Osteocyte (in vitro differentiated cells): ENCODE data around the gene TECPR1. TPM values are rescaled to one million over a fixed set of nuclear protein-coding genes. Genes with fewer than 3 reads are reported as not detected.
A peak's percentile ranks its signal among the peaks of the same experiment; 100 is the strongest.

Experiments used
- DNase-seq: peaks from one replicate; pipeline ENCODE4 v3.0.0; 2021; ENCODE audit warnings: mixed read lengths; ENCODE audit not compliant: unreplicated experiment; ENCODE audit errors: extremely low spot score
- H3K27ac Mint-ChIP-seq: one replicate; pipeline ENCODE4 v1.8.0; 2021; ENCODE audit warnings: mild to moderate bottlenecking, mixed read lengths; ENCODE audit not compliant: unreplicated experiment
- H3K27me3 Mint-ChIP-seq: one replicate; pipeline ENCODE4 v1.8.0; 2021; ENCODE audit warnings: mixed read lengths; ENCODE audit not compliant: unreplicated experiment
- H3K36me3 Mint-ChIP-seq: one replicate; pipeline ENCODE4 v1.8.0; 2021; ENCODE audit warnings: mixed read lengths; ENCODE audit not compliant: unreplicated experiment
- H3K4me1 Mint-ChIP-seq: one replicate; pipeline ENCODE4 v1.8.0; 2021; ENCODE audit warnings: mixed read lengths; ENCODE audit not compliant: unreplicated experiment
- H3K4me3 Mint-ChIP-seq: one replicate; pipeline ENCODE4 v1.8.0; 2021; ENCODE audit warnings: mild to moderate bottlenecking, moderate library complexity, mixed read lengths; ENCODE audit not compliant: unreplicated experiment
- H3K9me3 Mint-ChIP-seq: one replicate; pipeline ENCODE4 v1.8.0; 2021; ENCODE audit warnings: mixed read lengths; ENCODE audit not compliant: unreplicated experiment
- CTCF ChIP-seq: fragments of 200-600 bp; sonication (generic); IDR thresholded peaks from 2 replicates; pipeline ENCODE4 v1.5.0; 2021; ENCODE audit warnings: antibody characterized with exemption, mild to moderate bottlenecking, moderate library complexity
- total RNA-seq: library from RNA; stranded (reverse); gene quantifications from 2 replicates; pipeline ENCODE4 v1.2.1, GENCODE V29; 2021

Gene TECPR1
- total RNA-seq, 1 donor from 2014 or later: 33.6 TPM

DNA sequence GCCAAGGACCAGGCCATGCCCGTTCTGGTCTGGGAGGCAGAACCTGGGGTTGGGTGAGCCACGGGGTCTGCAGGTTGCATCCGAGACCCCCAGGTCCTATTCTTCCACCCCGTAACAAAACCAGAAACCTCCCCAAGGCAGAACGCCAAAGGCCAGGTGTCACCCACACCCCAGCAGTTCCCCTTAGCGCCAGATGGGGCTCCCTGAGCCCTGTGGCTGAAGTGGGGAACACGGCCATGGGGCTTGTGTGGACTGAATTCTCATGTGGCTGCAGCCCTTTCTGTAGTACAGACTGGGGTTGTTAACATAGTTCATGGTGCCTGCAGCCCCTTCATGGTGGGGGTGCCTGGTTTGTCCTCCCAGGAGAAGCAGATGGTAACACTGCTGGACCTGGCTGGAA lies 39.7 kb upstream of the TECPR1 start:
- no peak overlapping the region for H3K27ac Mint-ChIP-seq
- H3K36me3 Mint-ChIP-seq: peaks cover 18% of the 10 kb centered on the region
- no peaks in the 10 kb centered on the region for H3K27me3 Mint-ChIP-seq
- no peak for DNase-seq
- H3K4me3 Mint-ChIP-seq: no peak overlapping the region
- H3K9me3 Mint-ChIP-seq: no peaks in the 10 kb centered on the region
- TF ChIP-seq CTCF: peak; percentile 10
- H3K4me1 Mint-ChIP-seq: peaks cover 31% of the 10 kb centered on the region

- no peaks in the 10 kb centered on the region for H3K27me3 Mint-ChIP-seq
- H3K27ac Mint-ChIP-seq: peak overlapping the region; percentile 14
- no peaks in the 10 kb centered on the region for H3K9me3 Mint-ChIP-seq
- no peak for DNase-seq
- H3K4me3 Mint-ChIP-seq: no peak overlapping the region
- no peak for TF ChIP-seq CTCF
- peaks cover 40% of the 10 kb centered on the region for H3K4me1 Mint-ChIP-seq
- peaks cover 15% of the 10 kb centered on the region for H3K36me3 Mint-ChIP-seq
These were observed 37.4 kb upstream of the TECPR1 start for GRCh38 chr7:98289333-98289875.

DNA sequence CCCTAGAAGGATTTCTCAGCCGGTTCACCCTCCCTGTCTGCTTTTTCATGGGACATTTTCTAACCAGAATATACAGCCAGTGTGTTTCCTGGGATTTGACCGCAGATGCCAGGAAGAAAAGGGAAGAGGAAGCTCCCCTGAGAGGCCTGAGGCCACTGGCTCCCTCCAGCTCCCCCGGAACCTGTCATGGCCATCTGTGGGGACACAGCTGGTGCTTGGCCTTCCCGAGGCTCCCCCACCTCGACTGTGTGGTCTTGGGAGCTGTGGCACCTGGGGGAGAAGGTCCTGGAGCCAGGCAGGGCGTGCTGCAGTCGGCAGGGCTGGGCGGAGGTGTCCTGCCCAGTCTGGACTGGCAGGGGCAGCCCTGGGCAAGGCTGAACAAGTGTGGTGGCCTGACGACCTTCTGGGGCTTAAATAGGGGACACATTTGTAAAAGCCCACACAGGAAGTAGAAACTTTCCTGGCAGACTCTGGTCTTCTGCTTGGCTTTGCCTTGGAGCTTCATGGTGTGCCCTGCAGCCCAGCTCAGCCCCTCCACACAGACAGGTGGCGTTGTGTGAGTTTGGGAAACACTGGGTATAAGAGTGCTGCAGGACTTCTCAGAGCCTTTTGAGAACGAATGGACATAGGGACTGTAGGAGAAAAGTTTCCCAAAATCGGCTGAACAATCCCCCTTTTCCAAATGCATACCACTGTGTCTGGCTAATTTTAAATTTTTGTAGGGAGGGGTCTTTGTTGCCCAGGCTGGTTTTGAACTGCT lies 36.2 kb upstream of the TECPR1 start:
- H3K9me3 Mint-ChIP-seq: no peaks in the 10 kb centered on the region
- H3K36me3 Mint-ChIP-seq: peaks cover 13% of the 10 kb centered on the region
- no peak for TF ChIP-seq CTCF
- H3K4me1 Mint-ChIP-seq: peaks cover 49% of the 10 kb centered on the region
- H3K27ac Mint-ChIP-seq: peak overlapping the region; percentile 27
- no peak for DNase-seq
- H3K4me3 Mint-ChIP-seq: no peak overlapping the region
- H3K27me3 Mint-ChIP-seq: no peaks in the 10 kb centered on the region

GRCh38 chr7:98287486-98287959 lies 35.5 kb upstream of the TECPR1 start:
- Mint-ChIP-seq H3K27ac (no peak overlapping the region), H3K4me3 (no peak overlapping the region), H3K36me3 (peaks cover 18% of the 10 kb centered on the region), H3K27me3 (no peaks in the 10 kb centered on the region), H3K9me3 (no peaks in the 10 kb centered on the region), H3K4me1 (peaks cover 56% of the 10 kb centered on the region)
- no peak for DNase-seq
- no peak for TF ChIP-seq CTCF

DNA sequence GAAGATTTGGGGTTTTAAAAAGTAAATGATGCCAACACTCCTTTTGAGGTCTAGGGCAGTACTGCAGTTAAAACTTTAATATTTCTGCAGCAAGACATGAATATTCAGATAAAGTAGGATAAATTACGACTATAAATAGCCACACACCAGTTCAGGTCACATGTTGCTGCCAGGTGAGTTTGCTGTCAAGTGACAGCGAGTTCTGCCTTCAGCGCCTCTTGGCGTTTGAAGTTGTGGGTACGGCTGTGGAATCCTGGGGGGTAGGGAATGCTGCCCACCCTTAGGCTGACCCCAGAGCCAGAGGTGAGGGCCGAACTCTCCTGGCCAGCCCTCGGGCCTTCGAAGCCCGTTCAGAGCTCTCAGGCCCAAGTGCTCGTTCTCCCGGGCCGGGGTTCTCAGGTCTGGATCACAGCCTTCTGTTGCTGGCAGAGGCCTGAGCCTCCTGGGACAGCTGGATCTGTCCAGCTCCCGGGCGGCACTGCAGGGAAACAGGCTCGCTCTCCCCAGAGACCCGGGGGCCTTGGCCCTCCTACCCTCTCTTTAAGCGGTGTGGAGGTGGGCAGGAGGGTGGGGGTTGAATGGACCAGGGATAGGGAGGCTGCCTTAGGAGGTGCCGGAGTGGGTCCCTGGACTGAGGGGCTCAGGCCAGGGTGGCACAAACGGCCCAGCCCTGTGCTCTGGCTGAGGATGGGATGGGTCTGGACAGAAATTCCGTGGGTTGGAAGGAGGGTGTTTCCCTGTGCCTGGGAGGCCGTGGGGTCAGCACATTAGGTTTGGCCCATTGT lies 34.9 kb upstream of the TECPR1 start:
- no peaks in the 10 kb centered on the region for H3K27me3 Mint-ChIP-seq
- peaks cover 17% of the 10 kb centered on the region for H3K36me3 Mint-ChIP-seq
- no peak for TF ChIP-seq CTCF
- H3K4me3 Mint-ChIP-seq: peak overlapping the region; percentile 97
- peaks cover 56% of the 10 kb centered on the region for H3K4me1 Mint-ChIP-seq
- peak overlapping the region; percentile 81 for H3K27ac Mint-ChIP-seq
- H3K9me3 Mint-ChIP-seq: no peaks in the 10 kb centered on the region
- DNase-seq: no peak
